C4-2B (cell line): ENCODE measurements around the gene DPRX.

Experiments used
- ZFX ChIP-seq: fragments of 450-650 bp; IDR thresholded peaks from 2 replicates; pipeline ENCODE4 v1.6.1; 2017
- TF ChIP-seq, protein P1 (sequence below): fragments of 450-650 bp; conservative IDR thresholded peaks from 2 replicates; pipeline ENCODE4 v1.5.1; 2017; ENCODE audit warnings: mild to moderate bottlenecking

DNA sequence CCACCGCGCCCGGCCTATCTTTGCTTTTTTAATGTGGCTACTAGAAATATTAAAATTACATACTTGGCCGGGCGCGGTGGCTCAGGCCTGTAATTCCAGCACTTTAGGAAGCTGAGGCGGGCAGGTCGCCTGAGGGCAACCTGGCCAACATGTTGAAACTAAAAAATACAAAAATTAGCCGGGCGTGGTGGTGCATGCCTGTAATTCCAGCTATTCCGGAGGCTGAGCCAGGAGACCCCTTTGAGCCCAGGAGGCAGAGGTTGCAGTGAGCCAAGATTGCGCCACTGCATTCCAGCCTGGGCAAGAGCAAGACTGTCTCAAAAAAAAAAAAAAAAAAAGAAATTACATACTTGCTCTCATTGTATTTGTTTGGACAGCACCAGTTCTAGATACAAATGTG lies 34.8 kb upstream of the DPRX start:
- TF ChIP-seq, protein P1, sequence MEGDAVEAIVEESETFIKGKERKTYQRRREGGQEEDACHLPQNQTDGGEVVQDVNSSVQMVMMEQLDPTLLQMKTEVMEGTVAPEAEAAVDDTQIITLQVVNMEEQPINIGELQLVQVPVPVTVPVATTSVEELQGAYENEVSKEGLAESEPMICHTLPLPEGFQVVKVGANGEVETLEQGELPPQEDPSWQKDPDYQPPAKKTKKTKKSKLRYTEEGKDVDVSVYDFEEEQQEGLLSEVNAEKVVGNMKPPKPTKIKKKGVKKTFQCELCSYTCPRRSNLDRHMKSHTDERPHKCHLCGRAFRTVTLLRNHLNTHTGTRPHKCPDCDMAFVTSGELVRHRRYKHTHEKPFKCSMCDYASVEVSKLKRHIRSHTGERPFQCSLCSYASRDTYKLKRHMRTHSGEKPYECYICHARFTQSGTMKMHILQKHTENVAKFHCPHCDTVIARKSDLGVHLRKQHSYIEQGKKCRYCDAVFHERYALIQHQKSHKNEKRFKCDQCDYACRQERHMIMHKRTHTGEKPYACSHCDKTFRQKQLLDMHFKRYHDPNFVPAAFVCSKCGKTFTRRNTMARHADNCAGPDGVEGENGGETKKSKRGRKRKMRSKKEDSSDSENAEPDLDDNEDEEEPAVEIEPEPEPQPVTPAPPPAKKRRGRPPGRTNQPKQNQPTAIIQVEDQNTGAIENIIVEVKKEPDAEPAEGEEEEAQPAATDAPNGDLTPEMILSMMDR = no peak
- TF ChIP-seq ZFX = no peak
